Ammon's horn (tissue), 1 donor: ENCODE data around the gene SPATC1L.
"Not testable (repeated sequence)": the region's sequence is repeated elsewhere in the genome, so short reads cannot be mapped to it uniquely, and the experiment has no call there.

ENCODE experiments used
- DNase-seq: peaks from one replicate; pipeline ENCODE4 v3.0.0-alpha.2; 2016; ENCODE audit warnings: low spot score

The SPATC1L gene

DNA sequence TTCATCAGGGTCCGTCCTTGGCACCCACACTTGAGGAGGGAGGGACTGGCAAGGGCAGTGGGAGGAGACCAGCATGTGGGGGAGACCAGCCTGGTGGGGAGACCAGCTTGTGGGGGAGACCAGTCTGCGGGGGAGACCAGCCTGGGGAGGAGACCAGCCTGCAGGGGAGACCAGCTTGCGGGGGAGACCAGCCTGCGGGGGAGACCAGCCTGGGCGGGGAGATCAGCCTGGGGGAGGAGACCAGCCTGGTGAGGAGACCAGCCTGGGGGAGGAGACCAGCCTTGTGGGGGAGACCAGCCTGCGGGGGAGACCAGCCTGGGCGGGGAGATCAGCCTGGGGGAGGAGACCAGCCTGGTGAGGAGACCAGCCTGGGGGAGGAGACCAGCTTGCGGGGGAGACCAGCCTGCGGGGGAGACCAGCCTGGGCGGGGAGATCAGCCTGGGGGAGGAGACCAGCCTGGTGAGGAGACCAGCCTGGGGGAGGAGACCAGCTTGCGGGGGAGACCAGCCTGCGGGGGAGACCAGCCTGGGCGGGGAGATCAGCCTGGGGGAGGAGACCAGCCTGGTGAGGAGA, 836 bp downstream of the SPATC1L start:
- DNase-seq: not testable (repeated sequence)

DNA sequence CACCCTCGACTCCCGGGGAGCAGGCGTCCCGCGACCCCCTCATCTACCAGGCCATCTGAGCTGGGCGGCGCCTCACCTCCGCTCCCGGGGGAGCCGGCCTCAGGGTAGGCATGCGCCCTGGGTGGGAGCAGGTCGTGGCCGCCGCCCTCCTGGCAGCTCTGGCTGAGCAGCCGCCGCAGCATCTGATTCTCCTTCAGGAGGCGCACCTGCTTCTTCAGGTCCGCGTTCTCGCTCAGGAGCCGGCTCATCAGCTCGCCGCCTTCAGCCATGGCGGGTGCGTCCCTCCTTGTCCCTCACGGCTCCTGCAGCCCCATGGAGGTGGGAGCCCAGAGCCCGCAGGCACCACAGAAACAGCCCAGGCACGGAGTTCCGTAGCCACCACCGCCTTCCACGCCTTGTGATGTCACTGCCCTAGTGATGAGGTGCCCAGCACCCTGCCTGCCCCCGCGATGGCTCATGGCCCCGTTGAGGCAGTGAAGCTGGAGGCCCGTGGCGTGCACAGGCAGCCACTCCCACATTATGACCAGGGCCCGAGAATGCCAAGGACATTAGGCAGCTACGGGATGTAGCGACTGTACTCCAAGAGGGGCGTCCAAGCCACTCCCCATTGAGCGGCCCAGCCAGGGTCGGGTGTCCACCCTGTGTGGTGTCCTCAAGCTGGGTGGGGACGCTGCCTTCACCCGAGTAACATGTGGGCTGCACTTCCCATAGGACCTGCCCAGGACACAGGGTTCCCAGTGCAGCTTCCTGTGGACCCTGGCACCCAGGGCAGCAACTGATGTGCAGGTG, 1.5 kb downstream of the SPATC1L start:
- DNase-seq: no peak

DNA sequence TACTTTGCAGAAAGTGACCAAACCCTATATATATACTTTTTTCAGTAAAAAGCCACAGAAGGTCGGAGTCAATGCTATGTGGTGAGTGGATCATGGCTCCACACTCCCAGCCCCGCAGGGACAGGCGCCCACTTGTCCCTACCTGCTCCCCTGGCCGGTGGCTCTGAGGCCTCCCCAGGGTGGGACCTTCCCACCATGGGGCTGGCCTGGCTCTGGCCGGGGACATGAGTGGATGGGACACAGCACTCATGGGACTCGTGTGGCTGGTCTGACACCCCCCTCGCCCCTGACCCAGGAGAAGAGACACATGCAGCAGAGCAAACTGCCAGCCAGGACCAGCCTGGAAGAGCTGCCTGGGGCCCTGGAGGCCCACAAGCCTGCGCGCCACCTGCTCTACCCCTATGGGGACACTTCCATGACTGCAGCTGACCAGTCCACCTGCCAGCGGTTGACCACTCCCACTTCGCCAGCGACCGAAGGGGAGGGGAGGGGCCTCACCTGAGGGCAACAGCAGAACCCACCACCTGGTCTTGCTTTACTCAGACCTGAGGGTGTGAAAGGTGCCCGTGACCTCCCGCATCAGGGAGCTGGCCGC, 2.2 kb downstream of the SPATC1L start:
- no peak for DNase-seq

DNA sequence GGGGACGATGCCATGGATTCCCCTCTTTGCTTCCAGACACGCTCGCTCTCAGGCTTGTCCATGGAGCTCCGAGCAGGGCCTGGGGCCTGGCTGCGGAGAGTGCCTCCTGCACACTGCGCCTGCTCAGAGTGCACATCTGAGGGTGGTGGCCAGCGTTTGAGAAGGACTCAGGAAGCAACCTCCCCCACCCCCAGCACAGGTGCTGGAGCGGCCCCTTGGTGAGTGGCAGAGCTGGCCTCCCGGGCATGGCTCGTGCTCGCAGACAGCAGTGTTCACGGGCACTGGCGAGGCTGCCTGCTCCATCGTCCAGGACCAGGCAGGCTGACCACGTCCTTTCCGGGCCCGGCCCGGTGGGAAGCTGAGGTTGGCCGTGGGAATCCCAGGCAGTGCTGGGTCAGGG, 2.8 kb downstream of the SPATC1L start:
- no peak for DNase-seq

DNA sequence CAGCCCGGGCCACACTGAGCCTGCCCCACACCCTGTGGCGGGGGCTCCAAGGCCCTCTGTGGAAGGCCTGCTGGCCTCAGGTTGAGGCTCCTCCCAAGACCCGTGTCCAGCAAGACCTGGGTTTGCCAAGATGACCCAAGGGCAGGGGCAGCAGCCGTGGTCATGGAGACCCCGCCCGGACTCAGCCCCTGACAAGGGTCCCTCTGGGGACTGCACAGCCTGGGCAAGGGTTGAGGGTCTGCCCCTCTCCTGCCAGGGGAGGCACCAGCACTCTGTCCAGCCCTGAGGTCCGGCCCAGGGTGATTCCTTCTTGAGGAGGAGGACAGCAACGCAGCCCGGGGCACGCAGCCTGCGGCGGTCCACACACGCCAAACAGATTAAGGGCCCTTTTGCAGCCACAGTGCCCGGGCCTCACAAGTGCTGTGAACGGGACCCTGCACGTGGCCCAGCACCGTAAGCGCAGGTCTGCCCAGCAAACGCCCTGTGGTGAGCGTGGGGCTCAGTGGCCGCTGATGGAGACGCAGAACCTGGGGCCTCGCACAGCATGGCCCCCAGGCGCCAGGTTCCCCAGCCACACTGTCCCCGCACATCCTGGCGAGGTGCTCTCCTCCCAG, 3.4 kb downstream of the SPATC1L start:
- DNase-seq: no peak

DNA sequence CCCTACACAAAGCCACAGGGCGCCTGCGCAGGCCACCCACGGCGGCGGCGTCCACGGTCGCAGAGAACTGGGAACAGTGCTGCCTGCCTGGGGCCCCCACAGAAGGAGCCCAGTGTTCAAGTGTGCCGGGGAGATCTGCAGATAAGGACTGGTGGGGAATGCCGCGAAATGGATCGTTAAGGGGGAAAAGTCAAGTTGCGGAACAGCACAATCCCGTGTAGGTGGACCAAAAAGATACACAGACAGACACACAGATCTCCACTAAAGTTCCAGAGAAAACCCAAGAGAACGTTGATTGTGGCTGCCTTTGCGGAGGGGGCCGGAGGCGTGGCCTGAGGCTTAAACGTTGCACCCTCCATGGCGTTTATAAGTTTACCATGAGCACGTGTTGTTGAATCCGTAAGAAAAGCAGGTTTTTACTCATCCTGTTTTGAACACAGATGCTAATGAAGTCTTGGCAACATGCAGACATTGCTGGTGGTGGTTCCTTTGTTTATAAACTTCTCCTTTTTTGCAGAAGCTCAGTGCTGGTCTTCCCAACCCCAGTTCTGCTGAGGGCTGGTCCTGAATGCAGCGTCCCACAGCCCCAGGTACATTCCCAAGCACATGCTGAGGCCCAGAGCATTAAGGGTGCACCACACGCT, 4.1 kb downstream of the SPATC1L start:
- DNase-seq: no peak

DNA sequence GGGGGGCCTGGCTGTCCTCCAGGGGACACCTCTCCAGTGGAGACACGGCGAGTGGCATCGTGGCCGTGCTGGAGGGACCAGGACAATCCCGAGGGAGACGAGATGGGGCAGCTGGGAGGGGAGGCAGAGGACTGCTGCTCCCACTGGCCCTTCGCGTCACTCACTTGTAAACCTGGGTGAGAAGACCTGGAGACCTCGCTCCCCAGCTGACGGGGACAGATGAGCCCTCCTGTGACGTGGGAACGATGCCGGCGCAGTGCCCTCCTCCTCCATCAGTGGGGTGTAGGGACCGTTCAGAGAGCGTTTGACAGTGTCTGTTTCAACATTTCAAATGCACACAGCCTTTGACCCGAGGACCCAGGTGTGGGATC, 4.6 kb downstream of the SPATC1L start:
- no peak for DNase-seq

DNA sequence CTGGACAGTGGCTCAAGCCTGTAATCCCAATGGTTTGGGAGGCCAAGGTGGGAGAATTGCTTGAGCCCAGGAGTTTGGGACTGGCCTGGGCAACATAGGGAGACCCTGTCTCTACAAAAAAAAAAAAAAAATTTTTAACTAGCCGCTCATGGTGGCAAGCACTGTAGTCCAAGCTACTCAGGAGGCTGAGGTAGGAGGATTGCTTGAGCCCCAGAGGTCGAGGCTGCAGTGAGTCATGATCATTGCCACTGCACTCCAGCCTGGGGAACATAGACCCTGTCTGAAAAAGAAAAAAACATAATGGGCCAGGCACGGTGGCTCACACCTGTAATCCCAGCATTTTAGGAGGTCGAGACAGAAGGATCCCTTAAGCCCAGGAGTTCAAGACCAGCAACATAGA, 5.3 kb downstream of the SPATC1L start:
- no peak for DNase-seq

DNA sequence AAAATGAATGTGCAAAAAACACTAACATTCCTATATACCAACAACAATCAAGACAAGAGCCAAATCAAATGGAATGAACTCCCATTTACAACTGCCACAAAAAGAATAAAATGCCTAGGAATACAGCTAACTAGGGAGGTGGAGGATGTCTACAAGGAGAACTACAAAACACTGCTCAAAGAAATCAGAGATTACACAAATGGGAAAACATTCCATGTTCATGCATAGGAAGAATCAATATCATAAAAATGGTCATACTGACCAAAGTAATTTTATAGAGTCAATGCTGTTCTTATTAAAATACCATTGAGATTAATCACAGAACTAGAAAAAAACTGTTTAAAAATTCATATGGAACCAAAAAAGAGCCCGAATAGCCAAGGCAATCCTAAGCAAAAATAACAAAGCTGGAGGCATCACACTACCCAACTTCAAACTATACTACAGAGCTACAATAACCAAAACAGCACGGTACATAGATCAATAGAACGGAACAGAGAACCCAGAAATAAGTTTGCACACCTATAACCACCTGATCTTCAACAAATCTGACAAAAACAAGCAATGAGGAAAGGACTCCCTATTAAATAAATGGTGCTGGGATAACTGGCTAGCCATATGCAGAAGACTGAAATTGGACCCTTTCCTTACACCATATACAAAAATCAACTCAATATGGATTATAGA, 7.7 kb downstream of the SPATC1L start:
- not testable (repeated sequence) for DNase-seq

DNA sequence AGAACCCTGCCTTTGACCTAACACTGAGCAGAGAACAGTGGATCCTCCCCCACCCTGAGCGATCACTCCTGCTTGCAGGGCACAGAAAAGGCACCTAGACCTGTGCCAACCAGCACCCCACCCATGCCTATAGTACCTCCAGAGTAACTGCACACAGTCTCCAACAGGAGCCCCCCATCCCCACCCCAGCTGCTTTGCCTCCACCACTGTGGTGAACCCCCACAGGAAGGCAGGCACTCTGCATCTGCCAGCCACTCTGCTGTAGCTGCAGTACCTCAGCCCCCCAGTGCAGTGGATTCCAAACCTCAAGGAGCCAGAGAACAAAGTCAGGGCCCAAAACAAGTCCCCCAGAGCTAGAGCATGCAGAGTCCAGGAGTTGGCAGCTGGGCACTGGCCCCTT, 10.7 kb downstream of the SPATC1L start:
- DNase-seq: no peak

DNA sequence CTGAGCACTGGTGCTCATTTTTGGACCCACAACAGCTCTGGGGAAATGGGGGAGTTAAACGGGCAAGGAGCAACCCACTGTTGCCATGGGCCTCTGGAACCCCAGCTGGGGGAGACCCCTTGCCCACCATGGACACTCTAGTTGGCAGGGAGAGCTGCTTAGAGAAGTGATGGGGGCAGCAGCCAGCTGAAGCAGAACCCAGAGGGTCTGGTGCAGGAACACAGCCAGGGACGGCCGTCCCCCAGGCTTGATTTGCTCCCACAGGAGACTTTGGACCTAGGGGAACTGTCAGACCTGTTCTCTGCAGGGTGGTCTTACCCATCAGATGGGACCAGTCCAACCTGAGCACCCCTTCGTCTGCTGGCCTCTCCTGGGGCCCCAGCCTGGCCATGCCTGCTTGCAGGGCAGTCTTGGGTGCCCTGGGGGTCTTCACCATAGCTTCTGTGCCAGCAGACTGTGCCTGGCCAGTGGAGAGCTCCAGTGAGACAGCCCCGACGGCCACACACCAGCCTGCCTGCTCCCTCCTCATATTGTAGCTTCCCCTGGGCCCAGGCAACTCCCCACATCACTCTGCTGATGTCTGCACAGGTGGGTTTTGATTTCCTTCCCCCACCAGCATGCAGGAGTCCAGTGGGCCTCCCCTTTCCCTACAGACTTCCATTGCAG, 11.3 kb downstream of the SPATC1L start:
- no peak for DNase-seq

DNA sequence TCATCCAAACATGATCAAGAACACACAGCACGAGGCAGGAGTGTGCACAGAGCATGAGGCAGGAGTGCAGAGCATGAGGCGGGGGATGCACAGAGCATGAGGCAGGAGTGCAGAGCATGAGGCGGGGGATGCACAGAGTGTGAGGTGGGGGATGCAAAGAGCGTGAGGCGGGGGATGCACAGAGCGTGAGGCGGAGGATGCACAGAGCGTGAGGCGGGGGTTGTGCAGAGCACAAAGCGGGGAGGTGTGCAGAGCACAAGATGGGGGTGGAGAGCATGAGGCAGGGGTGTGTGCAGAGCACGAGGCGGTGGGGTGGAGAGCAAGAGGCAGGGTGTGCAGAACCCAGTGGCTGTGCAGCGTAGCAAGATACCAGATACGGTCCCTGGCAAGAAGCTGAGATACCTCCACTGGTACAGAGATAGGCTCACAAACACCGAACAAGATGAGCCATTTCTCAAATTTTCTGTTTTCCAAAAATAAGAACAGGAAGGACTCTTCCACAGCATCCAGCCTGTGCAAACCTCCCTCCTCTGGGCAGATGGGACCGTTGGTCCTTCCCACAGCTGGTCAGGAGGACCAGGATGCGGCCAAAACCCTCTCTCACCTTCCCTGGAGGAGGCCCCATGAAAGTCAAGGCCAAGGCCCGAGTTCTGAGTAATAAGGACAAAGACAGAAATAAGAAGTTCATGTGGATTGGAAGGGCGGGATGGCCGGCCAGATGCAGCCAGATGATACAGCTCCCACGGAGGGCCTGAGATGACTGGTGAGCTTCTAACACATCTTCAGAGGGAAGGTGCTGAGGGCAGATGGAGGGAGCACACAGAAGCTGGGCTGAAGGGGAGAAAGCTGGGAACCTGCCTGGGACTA, 12.0 kb downstream of the SPATC1L start:
- DNase-seq: no peak

DNA sequence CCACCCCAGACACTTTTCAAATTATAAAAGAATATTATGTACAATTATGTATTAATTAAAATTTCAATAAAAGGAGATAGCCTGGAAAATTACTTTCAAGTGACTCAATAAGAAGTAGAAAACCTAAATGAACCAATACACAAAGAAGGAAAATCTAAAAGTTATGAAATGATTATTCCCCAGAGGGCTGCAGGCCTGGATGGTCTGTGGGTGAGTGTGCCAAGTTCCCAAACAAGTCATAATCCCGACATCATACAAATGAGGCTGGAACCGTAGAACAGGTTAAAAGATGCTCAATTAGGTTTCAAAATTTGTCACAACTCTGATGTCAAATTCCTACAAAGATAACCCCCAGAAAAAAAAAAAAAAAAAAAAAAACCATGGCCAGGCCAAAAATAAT, 12.7 kb downstream of the SPATC1L start:
- no peak for DNase-seq

DNA sequence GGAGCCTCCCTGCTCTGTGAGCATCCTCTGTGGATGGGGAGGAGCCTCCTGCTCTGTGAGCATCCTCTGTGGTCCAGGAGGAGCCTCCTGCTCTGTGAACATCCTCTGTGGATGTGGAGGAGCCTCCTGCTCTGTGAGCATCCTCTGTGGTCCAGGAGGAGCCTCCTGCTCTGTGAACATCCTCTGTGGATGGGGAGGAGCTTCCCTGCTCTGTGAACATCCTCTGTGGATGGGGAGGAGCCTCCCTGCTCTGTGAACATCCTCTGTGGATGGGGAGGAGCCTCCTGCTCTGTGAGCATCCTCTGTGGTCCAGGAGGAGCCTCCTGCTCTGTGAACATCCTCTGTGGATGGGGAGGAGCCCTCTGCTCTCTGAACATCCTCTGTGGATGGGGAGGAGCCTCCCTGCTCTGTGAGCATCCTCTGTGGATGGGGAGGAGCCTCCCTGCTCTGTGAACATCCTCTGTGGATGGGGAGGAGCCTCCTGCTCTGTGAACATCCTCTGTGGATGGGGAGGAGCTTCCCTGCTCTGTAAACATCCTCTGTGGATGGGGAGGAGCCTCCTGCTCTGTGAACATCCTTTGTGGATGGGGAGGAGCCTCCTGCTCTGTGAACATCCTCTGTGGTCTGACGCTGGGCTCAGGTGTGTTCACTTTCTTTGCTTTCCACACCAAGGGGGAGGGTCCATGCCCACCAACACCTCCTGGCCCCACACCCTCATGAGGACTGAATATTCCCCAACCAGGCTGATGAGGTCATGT, 13.6 kb downstream of the SPATC1L start:
- DNase-seq: not testable (repeated sequence)

DNA sequence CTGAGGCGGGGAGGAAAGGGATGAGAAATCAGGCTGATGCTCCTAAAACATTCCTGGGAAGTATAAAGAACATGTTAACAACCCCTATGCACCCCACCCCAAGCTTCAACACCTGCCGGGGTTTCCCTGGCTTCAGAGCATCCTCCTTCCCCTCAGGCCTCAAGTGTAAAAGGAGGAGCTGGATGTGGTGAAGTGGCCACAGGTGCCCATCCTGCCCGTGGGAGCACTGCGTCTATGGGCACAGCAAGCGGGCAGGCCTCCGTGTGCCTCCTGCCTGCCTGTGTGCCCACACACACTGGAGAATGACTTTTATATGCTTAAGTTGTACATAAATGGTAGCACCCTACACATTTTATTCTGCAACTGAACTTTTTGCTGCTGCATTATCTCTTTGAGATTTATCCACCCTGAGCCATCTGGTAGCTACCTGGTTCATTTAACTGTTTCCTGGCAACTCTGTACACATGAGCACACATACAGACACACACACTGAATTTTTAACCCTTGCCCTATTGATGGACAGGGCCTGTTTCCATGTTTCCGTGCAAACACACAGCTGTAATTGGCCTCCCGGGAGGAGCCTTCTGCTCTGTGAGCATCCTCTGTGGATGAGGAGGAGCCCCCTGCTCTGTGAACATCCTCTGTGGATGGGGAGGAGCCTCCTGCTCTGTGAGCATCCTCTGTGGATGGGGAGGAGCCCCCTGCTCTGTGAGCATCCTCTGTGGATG, 15.4 kb downstream of the SPATC1L start:
- DNase-seq: no peak

DNA sequence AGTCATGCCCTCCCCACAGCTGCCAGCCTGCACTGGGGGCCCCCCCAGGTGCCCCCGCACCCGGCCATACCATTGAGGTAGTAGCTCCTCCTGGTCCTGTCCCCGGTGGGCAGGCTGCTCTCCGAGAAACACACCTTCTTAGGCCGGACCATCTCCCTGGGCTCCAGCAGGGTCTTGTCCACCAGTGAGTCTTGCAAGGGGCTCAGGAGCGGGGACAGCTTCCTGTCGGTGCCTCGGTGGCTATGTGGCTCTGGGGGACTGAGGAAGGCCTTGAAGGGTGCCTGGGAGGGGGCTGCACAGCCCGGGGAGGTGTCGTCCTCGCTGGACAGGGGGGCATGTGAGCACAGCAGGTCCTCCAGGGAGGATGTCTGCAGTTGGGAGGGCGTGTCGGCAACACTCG, 16.0 kb downstream of the SPATC1L start:
- DNase-seq: no peak

DNA sequence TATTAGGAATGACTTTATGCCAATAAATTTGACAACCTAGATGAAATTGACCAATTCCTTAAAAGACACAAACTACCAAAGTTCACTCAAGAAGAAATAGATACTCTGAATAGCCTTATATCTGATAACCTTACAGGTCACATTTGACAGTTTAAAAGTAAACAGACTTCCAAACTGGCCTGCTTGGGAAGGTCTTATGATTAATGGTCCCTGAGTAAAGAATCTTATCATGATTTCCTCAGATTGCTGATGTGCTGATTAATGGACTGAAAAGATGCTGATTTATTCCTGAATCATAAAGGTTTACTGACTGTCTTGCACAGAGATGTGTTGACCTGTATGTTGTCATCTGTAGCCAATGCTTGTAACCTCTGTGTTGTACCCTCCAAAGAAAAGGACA, 19.2 kb downstream of the SPATC1L start:
- no peak for DNase-seq

DNA sequence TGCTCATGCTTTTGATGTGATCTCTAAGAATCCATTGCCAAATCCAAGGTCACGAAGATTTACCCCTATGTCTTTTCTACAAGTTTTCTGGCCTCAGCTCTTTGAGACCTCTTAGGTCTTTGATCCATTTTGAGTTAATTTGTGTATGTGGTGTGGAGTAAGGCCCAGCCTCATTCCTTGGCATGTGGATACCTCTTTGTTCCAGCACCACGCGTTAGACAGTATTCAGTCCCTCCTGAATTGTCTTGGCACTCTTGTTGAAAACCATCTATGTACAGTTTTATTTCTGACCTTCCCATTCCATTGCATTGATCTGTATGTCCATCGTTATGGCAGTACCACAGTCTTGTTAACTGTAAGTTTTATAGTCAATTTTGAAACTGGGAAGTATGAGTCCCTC, 20.9 kb downstream of the SPATC1L start:
- DNase-seq: no peak
